ENCODE data around the gene RTN3.
A peak's percentile ranks its signal among the peaks of the same experiment; 100 is the strongest.

Gene RTN3

GRCh38 chr11:63694596-63694995, 13.3 kb downstream of the RTN3 start:
- ATAC-seq (replicated peaks; ENCODE audit: extremely low read depth, poor library complexity, severe bottlenecking): no peak
- peaks cover 3% of the 10 kb centered on the region for H3K36me3 Mint-ChIP-seq (ENCODE audit: insufficient read depth)

GRCh38 chr11:63698976-63699733, 17.9 kb downstream of the RTN3 start:
- H3K9me3 Mint-ChIP-seq: no peaks in the 10 kb centered on the region
- H3K4me1 Mint-ChIP-seq: peaks cover 15% of the 10 kb centered on the region
- H3K36me3 Mint-ChIP-seq (ENCODE audit: insufficient read depth): peaks cover 3% of the 10 kb centered on the region
- H3K4me3 Mint-ChIP-seq: no peak overlapping the region
- DNase-seq (ENCODE audit: low spot score in 2 of 2) (no peak), ATAC-seq (replicated peaks; ENCODE audit: extremely low read depth, poor library complexity, severe bottlenecking) (no peak)
- no peak overlapping the region for H3K27ac Mint-ChIP-seq (ENCODE audit: low read depth)
- H3K27me3 Mint-ChIP-seq: no peaks in the 10 kb centered on the region

More at GRCh38 chr11:63694596-63694995, 13.3 kb downstream of the RTN3 start:
- Mint-ChIP-seq H3K9me3 (no peaks in the 10 kb centered on the region), H3K4me1 (peaks cover 15% of the 10 kb centered on the region), H3K27me3 (no peaks in the 10 kb centered on the region), H3K4me3 (no peak overlapping the region), H3K27ac (ENCODE audit: low read depth) (no peak overlapping the region)
- DNase-seq (ENCODE audit: low spot score in 2 of 2): no peak

DNA sequence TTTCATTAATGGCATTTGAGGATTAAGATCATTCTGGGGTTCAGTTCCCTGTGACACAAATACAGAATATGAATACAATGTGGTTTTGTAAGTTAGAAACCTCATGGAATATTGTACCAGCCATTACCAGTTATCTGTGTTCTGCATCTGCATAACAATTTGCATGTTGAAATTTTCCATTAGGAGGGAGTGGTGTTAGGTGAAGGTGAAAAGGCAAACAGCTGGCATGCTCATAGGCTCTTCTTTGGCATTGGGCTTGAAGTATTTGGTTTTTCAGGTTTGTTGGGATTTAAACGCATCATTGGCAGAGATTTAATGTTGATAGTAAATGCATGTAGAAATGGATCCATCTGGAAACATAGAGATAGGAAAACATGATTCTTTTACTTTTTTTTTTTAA, 18.6 kb downstream of the RTN3 start:
- no peak overlapping the region for H3K27ac Mint-ChIP-seq (ENCODE audit: low read depth)
- H3K36me3 Mint-ChIP-seq (ENCODE audit: insufficient read depth): peaks cover 5% of the 10 kb centered on the region
- DNase-seq (ENCODE audit: low spot score in 2 of 2) (no peak), ATAC-seq (replicated peaks; ENCODE audit: extremely low read depth, poor library complexity, severe bottlenecking) (no peak)
- H3K4me1 Mint-ChIP-seq: peaks cover 15% of the 10 kb centered on the region
- no peak overlapping the region for H3K4me3 Mint-ChIP-seq
- H3K9me3 Mint-ChIP-seq: no peaks in the 10 kb centered on the region
- no peaks in the 10 kb centered on the region for H3K27me3 Mint-ChIP-seq

- peaks cover 6% of the 10 kb centered on the region for H3K4me1 Mint-ChIP-seq
- no peak for DNase-seq (ENCODE audit: low spot score in 2 of 2)
- no peaks in the 10 kb centered on the region for H3K27me3 Mint-ChIP-seq
- H3K36me3 Mint-ChIP-seq (ENCODE audit: insufficient read depth): peaks cover 5% of the 10 kb centered on the region
- no peaks in the 10 kb centered on the region for H3K9me3 Mint-ChIP-seq
- no peak overlapping the region for H3K27ac Mint-ChIP-seq (ENCODE audit: low read depth)
- H3K4me3 Mint-ChIP-seq: no peak overlapping the region
- ATAC-seq (replicated peaks; ENCODE audit: extremely low read depth, poor library complexity, severe bottlenecking): no peak
These were observed 24.2 kb downstream of the RTN3 start for GRCh38 chr11:63705526-63705925.

DNA sequence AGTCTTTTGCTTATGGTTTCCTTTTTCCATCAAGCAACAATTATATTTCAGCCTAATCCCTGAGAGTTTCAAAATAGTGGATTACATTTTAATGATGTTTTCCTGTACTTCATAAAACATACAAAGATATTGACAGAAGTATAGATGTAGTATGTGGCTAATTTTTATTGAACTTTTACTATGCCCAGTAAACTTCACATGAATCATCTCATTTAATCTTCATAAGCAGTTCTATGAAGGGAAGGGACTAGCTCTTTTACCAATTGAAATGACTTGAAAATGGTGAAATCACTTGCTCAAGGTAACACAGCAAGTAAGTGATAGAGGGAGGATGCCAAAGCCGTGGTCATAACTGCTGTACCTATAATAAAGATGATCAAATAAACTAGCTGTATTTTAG, 27.5 kb downstream of the RTN3 start:
- H3K4me1 Mint-ChIP-seq: no peaks in the 10 kb centered on the region
- peaks cover 5% of the 10 kb centered on the region for H3K36me3 Mint-ChIP-seq (ENCODE audit: insufficient read depth)
- H3K9me3 Mint-ChIP-seq: no peaks in the 10 kb centered on the region
- no peaks in the 10 kb centered on the region for H3K27me3 Mint-ChIP-seq
- H3K27ac Mint-ChIP-seq (ENCODE audit: low read depth): no peak overlapping the region
- DNase-seq (ENCODE audit: low spot score in 2 of 2) (no peak), ATAC-seq (replicated peaks; ENCODE audit: extremely low read depth, poor library complexity, severe bottlenecking) (no peak)
- no peak overlapping the region for H3K4me3 Mint-ChIP-seq

DNA sequence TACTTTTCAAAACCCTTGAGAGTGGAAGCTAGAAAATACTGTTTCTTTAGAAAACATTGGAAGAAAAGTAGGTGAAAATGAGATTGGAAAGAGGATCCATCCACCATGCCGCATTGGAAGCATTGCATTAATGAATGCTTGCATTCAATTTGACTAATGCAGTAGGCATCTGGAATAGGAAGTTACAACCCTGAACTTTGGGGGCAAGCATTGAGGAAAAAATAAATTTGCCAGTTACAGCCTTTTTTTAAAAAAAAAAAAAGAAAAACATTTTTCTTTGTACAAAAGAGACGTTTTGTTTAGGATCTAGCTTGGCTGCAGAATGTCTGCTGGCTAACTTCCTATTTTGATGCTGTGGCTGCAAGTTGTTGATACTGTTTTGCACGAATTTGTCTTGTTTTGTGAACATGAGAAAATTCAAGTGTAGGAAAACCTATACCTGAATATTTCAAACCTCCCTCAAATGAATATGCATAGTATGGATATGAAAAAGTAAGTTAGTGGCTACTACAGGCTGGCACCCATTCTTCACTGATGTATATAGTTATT, 28.1 kb downstream of the RTN3 start:
- ATAC-seq (replicated peaks; ENCODE audit: extremely low read depth, poor library complexity, severe bottlenecking) (no peak), DNase-seq (ENCODE audit: low spot score in 2 of 2) (no peak)
- no peaks in the 10 kb centered on the region for H3K27me3 Mint-ChIP-seq
- H3K4me3 Mint-ChIP-seq: no peak overlapping the region
- no peaks in the 10 kb centered on the region for H3K4me1 Mint-ChIP-seq
- H3K9me3 Mint-ChIP-seq: no peaks in the 10 kb centered on the region
- no peak overlapping the region for H3K27ac Mint-ChIP-seq (ENCODE audit: low read depth)
- H3K36me3 Mint-ChIP-seq (ENCODE audit: insufficient read depth): peaks cover 5% of the 10 kb centered on the region

DNA sequence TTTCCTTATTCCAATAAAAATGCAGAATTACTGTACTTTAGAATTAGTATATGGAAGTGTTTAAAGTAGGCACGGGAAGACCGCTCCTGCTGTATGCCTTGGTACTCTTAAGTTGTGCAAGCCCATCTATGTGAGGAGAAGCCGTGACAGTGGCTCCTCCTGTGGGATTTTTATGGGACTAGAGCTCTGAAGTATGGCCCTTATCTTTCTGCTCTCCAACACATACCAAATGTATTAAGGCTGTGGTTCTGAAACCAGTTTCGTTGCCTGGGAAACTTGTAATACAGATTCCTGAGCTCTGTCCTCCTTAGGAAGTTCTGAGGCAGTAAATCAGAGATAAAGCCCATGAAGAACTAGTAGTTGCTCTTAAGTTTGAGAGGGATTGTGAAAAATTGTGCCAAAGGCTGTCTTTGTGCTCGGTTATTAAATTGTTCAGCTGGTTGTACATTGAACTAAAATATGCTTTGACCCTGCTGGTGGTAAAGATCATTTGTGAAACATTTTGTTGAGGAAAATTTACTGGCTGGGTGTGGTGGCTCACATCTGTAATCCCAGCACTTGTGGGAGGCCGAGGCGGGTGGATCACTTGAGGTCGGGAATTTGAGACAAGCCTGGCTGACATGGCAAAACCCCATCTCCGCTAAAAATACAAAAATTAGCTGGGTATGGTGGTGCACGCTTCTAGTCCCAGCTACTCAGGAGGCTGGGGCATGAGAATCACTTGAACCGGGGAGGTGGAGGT, 29.3 kb downstream of the RTN3 start:
- no peak for ATAC-seq (replicated peaks; ENCODE audit: extremely low read depth, poor library complexity, severe bottlenecking)
- no peaks in the 10 kb centered on the region for H3K4me1 Mint-ChIP-seq
- H3K4me3 Mint-ChIP-seq: no peak overlapping the region
- no peak overlapping the region for H3K27ac Mint-ChIP-seq (ENCODE audit: low read depth)
- no peaks in the 10 kb centered on the region for H3K27me3 Mint-ChIP-seq
- H3K9me3 Mint-ChIP-seq: no peaks in the 10 kb centered on the region
- peaks cover 5% of the 10 kb centered on the region for H3K36me3 Mint-ChIP-seq (ENCODE audit: insufficient read depth)
- no peak for DNase-seq (ENCODE audit: low spot score in 2 of 2)

DNA sequence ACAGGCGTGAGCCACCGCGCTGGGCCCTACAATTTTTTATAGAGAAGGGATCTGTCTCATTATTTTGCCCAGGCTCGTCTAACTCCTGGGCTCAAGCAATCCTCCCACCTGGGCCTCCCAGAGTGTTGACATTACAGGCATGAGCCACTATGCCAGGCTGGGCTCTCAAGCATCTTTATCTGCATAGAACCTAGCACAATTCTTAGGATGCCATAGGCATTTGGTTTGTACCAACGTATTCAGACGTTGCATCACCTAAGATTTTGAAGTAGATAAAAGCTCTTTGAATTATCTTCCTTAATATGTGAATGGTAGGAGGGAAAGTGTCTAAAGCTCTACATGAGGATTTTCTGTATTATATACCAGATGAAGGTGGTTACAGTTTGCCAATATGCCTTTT, 30.5 kb downstream of the RTN3 start:
- Mint-ChIP-seq H3K9me3 (no peaks in the 10 kb centered on the region), H3K27me3 (no peaks in the 10 kb centered on the region), H3K4me1 (no peaks in the 10 kb centered on the region), H3K36me3 (ENCODE audit: insufficient read depth) (peaks cover 5% of the 10 kb centered on the region), H3K4me3 (no peak overlapping the region), H3K27ac (ENCODE audit: low read depth) (peak overlapping the region; percentile 46)
- no peak for ATAC-seq (replicated peaks; ENCODE audit: extremely low read depth, poor library complexity, severe bottlenecking)
- no peak for DNase-seq (ENCODE audit: low spot score in 2 of 2)

DNA sequence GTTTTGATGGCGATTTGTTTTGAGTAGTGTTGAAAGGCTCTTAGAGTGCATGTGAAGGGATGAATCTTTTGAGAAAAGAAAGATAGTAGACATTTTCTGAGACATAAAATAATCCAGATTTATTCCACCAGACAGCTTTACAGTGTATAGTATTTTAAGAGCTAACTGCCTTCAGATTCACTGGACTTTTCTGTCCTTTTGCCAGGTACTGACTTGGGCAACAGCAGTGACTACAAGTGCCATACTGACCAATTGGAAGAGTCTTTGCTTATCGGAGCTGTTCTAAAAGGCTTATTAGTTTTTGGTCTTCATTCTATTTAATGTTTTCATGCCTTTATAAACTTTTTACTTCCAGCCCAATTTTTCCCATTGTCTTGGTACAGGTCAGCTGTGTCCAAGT, 32.5 kb downstream of the RTN3 start:
- no peaks in the 10 kb centered on the region for H3K9me3 Mint-ChIP-seq
- H3K27ac Mint-ChIP-seq (ENCODE audit: low read depth): no peak overlapping the region
- H3K27me3 Mint-ChIP-seq: no peaks in the 10 kb centered on the region
- H3K4me3 Mint-ChIP-seq: no peak overlapping the region
- ATAC-seq (replicated peaks; ENCODE audit: extremely low read depth, poor library complexity, severe bottlenecking) (no peak), DNase-seq (ENCODE audit: low spot score in 2 of 2) (no peak)
- no peaks in the 10 kb centered on the region for H3K4me1 Mint-ChIP-seq
- H3K36me3 Mint-ChIP-seq (ENCODE audit: insufficient read depth): peaks cover 7% of the 10 kb centered on the region

DNA sequence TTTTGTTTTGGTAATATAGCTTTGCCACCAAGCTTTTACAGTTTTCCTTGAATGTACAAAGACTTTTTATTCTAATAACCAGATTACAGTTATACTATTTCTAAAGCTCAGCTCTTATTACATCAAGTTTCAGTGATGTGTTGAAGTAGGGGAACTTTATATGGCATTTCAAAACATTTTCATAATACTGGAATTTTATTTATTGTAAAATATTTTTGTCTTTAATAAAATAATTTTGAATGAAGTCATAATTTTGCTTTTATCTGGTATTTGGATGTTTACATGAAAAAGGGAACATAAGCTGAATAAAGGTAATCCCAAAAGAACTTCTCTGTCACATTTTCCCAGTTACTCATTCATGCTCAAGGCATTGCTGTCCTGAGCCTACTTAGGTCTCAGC, 34.7 kb downstream of the RTN3 start:
- Mint-ChIP-seq H3K4me1 (peaks cover 8% of the 10 kb centered on the region), H3K27ac (ENCODE audit: low read depth) (no peak overlapping the region), H3K36me3 (ENCODE audit: insufficient read depth) (peaks cover 6% of the 10 kb centered on the region), H3K4me3 (no peak overlapping the region), H3K9me3 (no peaks in the 10 kb centered on the region), H3K27me3 (no peaks in the 10 kb centered on the region)
- DNase-seq (ENCODE audit: low spot score in 2 of 2) (no peak), ATAC-seq (replicated peaks; ENCODE audit: extremely low read depth, poor library complexity, severe bottlenecking) (no peak)

DNA sequence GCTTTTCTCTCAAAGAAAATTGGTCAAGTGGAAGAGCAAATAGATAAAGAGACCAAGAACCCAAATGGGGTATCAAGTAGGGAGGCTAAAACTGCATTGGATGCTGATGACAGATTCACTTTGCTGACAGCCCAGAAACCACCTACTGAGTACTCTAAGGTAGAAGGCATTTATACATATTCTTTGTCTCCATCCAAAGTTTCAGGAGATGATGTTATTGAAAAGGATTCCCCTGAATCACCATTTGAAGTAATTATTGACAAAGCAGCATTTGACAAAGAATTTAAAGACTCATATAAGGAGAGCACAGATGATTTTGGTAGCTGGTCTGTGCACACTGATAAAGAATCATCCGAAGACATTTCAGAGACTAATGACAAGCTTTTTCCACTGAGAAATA, 37.7 kb downstream of the RTN3 start:
- DNase-seq (ENCODE audit: low spot score in 2 of 2): no peak
- ATAC-seq (replicated peaks; ENCODE audit: extremely low read depth, poor library complexity, severe bottlenecking): no peak
- no peaks in the 10 kb centered on the region for H3K9me3 Mint-ChIP-seq
- peaks cover 8% of the 10 kb centered on the region for H3K4me1 Mint-ChIP-seq
- peaks cover 6% of the 10 kb centered on the region for H3K36me3 Mint-ChIP-seq (ENCODE audit: insufficient read depth)
- no peak overlapping the region for H3K27ac Mint-ChIP-seq (ENCODE audit: low read depth)
- no peaks in the 10 kb centered on the region for H3K27me3 Mint-ChIP-seq
- H3K4me3 Mint-ChIP-seq: no peak overlapping the region

- H3K27me3 Mint-ChIP-seq: no peaks in the 10 kb centered on the region
- peaks cover 8% of the 10 kb centered on the region for H3K4me1 Mint-ChIP-seq
- ATAC-seq (replicated peaks; ENCODE audit: extremely low read depth, poor library complexity, severe bottlenecking) (no peak), DNase-seq (ENCODE audit: low spot score in 2 of 2) (no peak)
- H3K9me3 Mint-ChIP-seq: no peaks in the 10 kb centered on the region
- H3K36me3 Mint-ChIP-seq (ENCODE audit: insufficient read depth): peaks cover 2% of the 10 kb centered on the region
- H3K4me3 Mint-ChIP-seq: no peak overlapping the region
- no peak overlapping the region for H3K27ac Mint-ChIP-seq (ENCODE audit: low read depth)
These were observed 38.7 kb downstream of the RTN3 start for GRCh38 chr11:63719987-63720386.

GRCh38 chr11:63720611-63721010, 39.3 kb downstream of the RTN3 start:
- no peaks in the 10 kb centered on the region for H3K9me3 Mint-ChIP-seq
- no peak for DNase-seq (ENCODE audit: low spot score in 2 of 2)
- H3K36me3 Mint-ChIP-seq (ENCODE audit: insufficient read depth): peaks cover 2% of the 10 kb centered on the region
- no peaks in the 10 kb centered on the region for H3K27me3 Mint-ChIP-seq
- no peak overlapping the region for H3K4me3 Mint-ChIP-seq
- H3K27ac Mint-ChIP-seq (ENCODE audit: low read depth): no peak overlapping the region
- peaks cover 8% of the 10 kb centered on the region for H3K4me1 Mint-ChIP-seq
- no peak for ATAC-seq (replicated peaks; ENCODE audit: extremely low read depth, poor library complexity, severe bottlenecking)

Data from central memory CD8-positive, alpha-beta T cell (primary cell).